HG02678 (cell line): Measurements from ENCODE around the gene NIT1.

ENCODE experiments used
- ATAC-seq: cut with Tn5 transposase; IDR thresholded peaks from one replicate; pipeline ENCODE4 v1.9.1; 2021; ENCODE audit warnings: mild to moderate bottlenecking, moderate library complexity; ENCODE audit not compliant: unreplicated experiment

The NIT1 gene, protein sequence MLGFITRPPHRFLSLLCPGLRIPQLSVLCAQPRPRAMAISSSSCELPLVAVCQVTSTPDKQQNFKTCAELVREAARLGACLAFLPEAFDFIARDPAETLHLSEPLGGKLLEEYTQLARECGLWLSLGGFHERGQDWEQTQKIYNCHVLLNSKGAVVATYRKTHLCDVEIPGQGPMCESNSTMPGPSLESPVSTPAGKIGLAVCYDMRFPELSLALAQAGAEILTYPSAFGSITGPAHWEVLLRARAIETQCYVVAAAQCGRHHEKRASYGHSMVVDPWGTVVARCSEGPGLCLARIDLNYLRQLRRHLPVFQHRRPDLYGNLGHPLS

GRCh38 chr1:161117759-161118581, at the start of gene NIT1, which contains the start of gene PFDN2:
TSS of gene NIT1 (plus strand) at chr1:161118105. CDS start at chr1:161118177, 72 bp downstream.
TSS of gene PFDN2 (minus strand) at chr1:161118037. CDS start at chr1:161118026, 11 bp downstream.
- peak; percentile 85 for ATAC-seq

GRCh38 chr1:161068306-161069234, 49.3 kb upstream of the NIT1 start:
- peak; percentile 60 for ATAC-seq

GRCh38 chr1:161069241-161069640, 48.7 kb upstream of the NIT1 start:
- ATAC-seq = no peak

GRCh38 chr1:161069731-161070270, 48.1 kb upstream of the NIT1 start, which contains the start of gene ARHGAP30:
TSS of gene ARHGAP30 (minus strand) at chr1:161069891. CDS start at chr1:161069624, 267 bp downstream.
- ATAC-seq = peak; percentile 88

DNA sequence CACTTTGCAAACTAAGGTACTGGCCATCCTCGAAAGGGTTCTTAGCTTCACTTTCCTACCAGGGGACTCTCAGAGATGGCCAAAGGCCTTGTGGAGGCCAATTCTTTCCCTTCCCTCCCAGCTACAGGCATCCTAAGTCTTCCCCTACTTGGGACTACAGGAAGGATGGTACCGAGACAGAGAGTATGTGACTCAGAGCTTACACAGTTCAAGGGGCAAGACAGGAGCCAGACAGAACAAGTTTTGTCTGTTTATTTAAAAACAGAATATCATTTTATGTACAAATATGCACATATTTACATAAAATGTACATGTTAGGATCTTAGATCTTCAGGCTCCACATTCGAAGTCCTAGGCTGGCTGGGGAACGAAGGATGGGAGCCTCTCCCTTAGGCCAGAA, 47.1 kb upstream of the NIT1 start:
- ATAC-seq = no peak

GRCh38 chr1:161071886-161072371, 46.0 kb upstream of the NIT1 start:
- ATAC-seq = no peak

DNA sequence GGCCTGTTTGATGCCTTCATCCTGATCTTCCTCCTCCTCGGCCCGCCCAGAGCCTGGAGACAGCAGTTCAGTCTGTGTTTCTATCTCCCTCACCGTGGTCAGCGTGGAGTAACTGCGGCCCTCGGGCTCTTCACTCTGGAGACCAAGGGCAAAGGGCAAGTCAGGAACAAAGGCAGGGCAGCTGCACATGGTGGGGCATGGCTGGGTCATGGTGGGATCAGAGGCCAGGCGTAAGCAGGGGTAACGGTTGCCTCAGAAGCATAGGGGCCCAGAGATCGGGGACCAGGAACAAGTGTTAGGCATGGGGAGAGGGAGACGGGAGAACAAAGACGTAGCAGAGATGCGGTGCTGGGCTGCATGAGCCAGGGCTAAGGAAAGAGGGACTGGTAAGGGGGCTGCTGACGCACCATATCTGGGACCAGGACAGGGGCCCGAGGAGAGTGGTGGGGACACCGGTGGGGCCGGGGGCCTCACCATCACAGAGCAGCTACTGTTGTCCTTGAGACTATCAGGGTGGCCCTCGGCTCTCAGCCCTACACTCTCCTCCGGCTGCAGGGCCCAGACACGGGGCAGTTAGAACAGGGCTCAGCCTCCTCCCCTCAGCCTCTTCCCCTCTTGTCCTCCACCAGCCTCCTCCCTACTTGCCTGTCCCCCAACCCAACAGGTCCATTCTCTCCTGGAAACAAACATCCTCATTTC, 45.0 kb upstream of the NIT1 start:
- no peak for ATAC-seq

DNA sequence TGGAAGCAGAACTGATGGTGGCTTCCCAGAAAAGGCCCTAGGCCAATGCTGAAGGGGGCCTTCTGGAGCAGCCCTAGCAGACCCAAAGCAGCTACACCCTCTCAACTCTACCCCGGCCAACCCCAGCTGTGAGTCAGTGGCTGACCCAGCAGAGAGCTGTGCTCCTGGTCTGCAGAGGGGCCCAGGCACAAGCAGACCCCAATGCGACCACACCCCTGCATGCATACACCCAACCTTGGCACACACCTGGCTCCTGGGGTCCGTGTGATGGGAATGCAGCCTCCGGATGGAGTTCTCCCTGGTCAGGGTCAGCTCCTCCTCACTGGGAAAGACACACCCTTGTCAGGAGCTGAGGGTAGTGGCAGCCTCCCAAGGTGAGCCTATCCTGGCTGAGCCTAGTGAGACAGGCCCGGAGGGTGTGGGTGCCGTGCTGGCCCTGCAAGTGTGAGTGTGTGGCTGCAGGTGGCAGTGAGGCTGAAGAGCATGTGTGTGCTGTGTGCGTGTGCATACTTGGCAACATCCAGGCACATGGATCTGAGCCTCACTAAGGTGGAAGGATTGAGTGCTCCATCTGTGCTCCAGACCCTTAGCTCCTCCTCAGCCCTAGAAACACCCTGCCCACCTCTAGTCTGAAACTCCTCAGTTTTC, 44.3 kb upstream of the NIT1 start:
- ATAC-seq = no peak

DNA sequence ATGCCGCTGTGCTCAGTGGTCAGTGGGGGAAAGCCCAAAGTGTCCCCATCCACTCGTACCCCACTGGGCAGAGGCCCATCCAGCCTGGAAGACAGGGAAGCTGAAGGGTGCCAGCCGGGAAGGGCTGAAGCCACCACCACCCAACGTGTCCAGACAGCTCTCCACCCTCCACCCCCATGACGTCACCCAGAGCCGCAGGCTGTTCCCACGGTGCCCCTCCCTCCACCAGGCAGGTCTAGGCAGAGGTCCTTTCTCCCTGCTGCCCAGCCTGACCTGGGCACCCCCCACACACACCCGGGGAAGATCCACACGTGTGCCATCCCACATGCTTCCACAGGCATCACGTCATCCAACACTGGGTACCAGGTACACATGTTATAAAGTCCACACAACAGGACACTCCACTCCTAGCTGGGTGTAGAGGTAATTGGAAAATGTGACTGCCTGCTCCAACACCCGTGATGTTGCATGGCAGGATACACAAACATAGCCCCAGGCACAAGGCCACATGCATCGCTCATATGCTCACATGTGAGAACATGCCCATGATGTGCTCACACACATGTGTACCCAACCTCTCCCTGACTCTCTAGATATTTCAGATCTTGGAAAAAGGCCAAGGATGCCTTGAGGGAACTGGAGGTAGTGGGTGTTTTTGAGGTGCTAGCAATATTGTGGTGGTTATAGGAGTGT, 43.1 kb upstream of the NIT1 start:
- no peak for ATAC-seq

- no peak for ATAC-seq
These were observed 41.5 kb upstream of the NIT1 start for GRCh38 chr1:161076410-161076809.

- no peak for ATAC-seq
These were observed 40.5 kb upstream of the NIT1 start for GRCh38 chr1:161077426-161077825.

DNA sequence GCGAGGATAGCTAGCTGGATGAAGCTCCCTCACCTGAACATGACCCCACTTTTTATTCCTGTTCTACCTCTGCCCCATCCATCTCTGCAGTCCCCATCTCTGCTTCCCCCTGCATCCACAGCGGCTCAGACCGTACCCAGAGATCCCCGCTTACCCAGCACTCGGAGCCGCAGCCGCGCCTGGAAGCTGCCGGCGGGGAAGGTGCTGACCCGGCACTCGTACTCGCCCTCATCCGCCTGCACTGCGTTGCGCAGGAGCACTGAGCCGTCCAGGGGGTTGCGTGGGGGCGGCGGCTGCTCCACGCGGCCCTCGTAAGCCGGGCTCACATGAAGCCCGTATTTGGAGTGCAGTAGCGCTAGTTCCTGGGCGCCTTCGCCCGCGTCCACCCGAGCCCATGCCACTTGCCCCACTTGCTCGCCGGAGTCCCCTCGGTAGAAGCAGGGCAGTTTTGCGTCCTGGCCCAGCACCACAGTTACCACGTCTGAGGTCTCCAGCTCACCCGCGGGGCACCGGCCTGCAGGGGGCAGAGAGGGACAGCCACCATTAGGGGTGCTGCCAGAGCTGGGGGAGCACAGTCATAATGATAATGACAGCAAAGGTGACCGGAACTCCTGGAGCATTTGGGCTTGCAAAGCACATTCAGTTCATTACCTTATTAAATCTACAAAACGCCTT, 38.3 kb upstream of the NIT1 start:
- ATAC-seq = no peak

DNA sequence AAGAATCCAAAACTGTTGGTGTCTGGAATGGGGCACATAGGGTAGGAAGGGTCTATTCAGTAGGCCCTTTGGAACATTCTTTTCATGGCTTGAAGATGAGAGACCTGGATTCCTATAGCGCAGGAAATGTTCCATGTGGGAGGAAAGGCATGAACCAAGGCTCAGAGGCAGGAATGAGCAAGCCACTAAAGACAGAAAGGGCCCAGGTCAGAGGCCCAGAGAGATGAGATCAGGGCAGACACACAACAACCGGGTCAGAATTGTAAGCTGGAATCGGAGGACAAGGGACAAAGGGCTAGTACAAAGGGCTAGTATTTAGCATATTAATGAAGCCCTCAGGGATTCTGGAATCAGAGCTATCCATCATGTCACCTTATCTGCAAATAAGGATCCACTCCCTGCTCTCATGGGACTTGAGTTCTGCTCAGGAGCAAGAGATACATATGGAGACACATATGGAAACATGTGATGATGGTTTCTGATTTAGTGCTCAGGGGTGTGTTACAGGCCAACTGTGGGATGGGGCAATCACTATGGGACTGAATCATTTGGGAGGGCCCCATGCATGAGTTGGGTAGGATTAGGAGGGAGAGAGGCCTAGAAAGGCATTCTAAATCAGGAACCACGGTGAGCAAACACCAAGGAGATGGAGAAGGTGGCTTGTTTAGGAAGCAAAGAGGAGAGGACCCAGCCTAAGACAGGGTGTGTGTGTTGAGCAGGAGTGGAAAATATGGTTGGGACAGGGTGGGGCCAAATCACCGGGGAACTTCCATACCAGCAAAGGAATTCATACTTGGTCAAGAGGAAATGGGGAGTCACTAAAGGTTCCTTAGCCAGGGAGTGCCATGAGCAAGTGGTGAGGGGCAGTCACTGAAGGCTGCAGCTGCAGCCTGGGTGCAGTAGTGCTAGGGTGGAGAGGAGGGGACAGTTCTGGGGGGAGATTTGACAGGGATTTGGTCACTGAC, 37.2 kb upstream of the NIT1 start:
- no peak for ATAC-seq

GRCh38 chr1:161081519-161081918, 36.4 kb upstream of the NIT1 start:
- ATAC-seq = no peak

- ATAC-seq = no peak
These were observed 35.4 kb upstream of the NIT1 start for GRCh38 chr1:161082483-161082882.

DNA sequence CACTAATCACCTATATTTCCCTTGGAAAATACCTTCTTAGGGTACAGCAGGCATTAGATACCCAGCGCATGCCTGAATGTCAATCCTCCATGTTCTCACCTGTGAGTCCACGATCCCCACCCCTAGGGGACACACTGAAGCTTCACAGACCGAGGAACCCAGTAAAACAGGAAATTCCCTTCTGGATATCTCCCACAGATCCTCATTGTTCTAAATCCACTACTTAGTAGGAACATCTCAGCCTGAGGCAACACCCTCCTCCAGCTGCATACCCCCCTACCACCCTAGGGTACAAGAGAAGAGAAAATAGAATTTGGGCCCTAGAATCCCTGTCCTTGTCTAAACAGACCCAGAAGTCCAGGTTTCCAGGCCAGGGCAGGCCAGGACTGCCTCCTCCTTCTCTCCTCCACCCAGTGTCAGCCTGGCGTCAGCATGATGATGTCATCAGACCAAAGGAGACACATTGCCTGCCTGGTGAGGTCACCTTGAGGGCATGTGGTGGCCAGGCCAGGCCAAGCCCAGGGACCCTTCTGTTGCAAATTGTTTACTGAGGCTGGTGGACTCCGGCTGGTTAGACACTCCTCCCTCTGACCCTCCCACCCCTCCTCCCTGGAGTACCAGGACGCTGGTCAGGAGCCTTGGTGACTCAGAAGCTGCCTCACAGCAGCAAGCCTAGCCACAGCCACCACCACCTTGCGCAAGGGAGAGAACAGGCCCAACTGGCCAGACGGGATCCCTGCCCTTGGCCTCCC, 34.7 kb upstream of the NIT1 start:
- ATAC-seq = no peak
